ENCODE measurements around the gene ARCN1.

The ARCN1 gene

GRCh38 chr11:118635642-118636041, 63.4 kb downstream of the ARCN1 start:
- DNase-seq (ENCODE audit: low read depth in 2 of 2, low spot score in 1 of 2): no peak

- DNase-seq (ENCODE audit: low read depth in 2 of 2, low spot score in 1 of 2): no peak
Measured at GRCh38 chr11:118636569-118637290, 64.5 kb downstream of the ARCN1 start.

- DNase-seq (ENCODE audit: low read depth in 2 of 2, low spot score in 1 of 2): no peak
Measured at GRCh38 chr11:118638726-118639125, 66.5 kb downstream of the ARCN1 start.

GRCh38 chr11:118639899-118640298, 67.7 kb downstream of the ARCN1 start:
- DNase-seq (ENCODE audit: low read depth in 2 of 2, low spot score in 1 of 2): no peak

GRCh38 chr11:118640332-118641154, 68.3 kb downstream of the ARCN1 start:
- no peak for DNase-seq (ENCODE audit: low read depth in 2 of 2, low spot score in 1 of 2)

- no peak for DNase-seq (ENCODE audit: low read depth in 2 of 2, low spot score in 1 of 2)
Measured at GRCh38 chr11:118641397-118642019, 69.3 kb downstream of the ARCN1 start.

GRCh38 chr11:118643142-118643994, 71.2 kb downstream of the ARCN1 start:
- DNase-seq (ENCODE audit: low read depth in 2 of 2, low spot score in 1 of 2): no peak

GRCh38 chr11:118643995-118644345, 71.8 kb downstream of the ARCN1 start:
- DNase-seq (ENCODE audit: low read depth in 2 of 2, low spot score in 1 of 2): no peak

- DNase-seq (ENCODE audit: low read depth in 2 of 2, low spot score in 1 of 2): no peak
Measured at GRCh38 chr11:118644496-118644895, 72.3 kb downstream of the ARCN1 start.

GRCh38 chr11:118645066-118645715, 73.0 kb downstream of the ARCN1 start:
- DNase-seq (ENCODE audit: low read depth in 2 of 2, low spot score in 1 of 2): no peak

- no peak for DNase-seq (ENCODE audit: low read depth in 2 of 2, low spot score in 1 of 2)
Measured at GRCh38 chr11:118646393-118646792, 74.2 kb downstream of the ARCN1 start.

- DNase-seq (ENCODE audit: low read depth in 2 of 2, low spot score in 1 of 2): no peak
Measured at GRCh38 chr11:118648291-118648690, 76.1 kb downstream of the ARCN1 start.

GRCh38 chr11:118649941-118650340, 77.7 kb downstream of the ARCN1 start:
- DNase-seq (ENCODE audit: low read depth in 2 of 2, low spot score in 1 of 2): no peak

- DNase-seq (ENCODE audit: low read depth in 2 of 2, low spot score in 1 of 2): no peak
Measured at GRCh38 chr11:118650366-118650765, 78.2 kb downstream of the ARCN1 start.

GRCh38 chr11:118651820-118652219, 79.6 kb downstream of the ARCN1 start:
- DNase-seq (ENCODE audit: low read depth in 2 of 2, low spot score in 1 of 2): no peak

Measured in stimulated activated CD8-positive, alpha-beta memory T cell treated with anti-CD3 and anti-CD28 coated beads, Interleukin-4, amount 100 ng/mL, for 1 hour (primary cell).